SK-N-SH (cell line): ENCODE measurements around the gene SHROOM2.

Experiments
- EZH2phosphoT487 ChIP-seq: fragments of 200-600 bp; sonication (generic); IDR thresholded peaks from 2 replicates; pipeline ENCODE4 v1.6.1; 2017; ENCODE audit warnings: low read depth, mixed run types, mild to moderate bottlenecking, antibody characterized with exemption, moderate library complexity, borderline replicate concordance
- MXI1 ChIP-seq: IDR thresholded peaks from 2 replicates; pipeline ENCODE4 v1.6.1; 2012; ENCODE audit warnings: mild to moderate bottlenecking, low read depth, low read length, improper control_type of control experiment
- NRF1 ChIP-seq: IDR thresholded peaks from 2 replicates; pipeline ENCODE4 v1.6.1; 2012; ENCODE audit warnings: low read depth, mild to moderate bottlenecking, low read length
- RAD21 ChIP-seq: IDR thresholded peaks from 2 replicates; pipeline ENCODE4 v1.6.1; 2012; ENCODE audit warnings: mild to moderate bottlenecking, low read length
- SIN3A ChIP-seq: IDR thresholded peaks from 2 replicates; pipeline ENCODE4 v1.6.1; 2012; ENCODE audit warnings: low read depth, mild to moderate bottlenecking, low read length, moderate library complexity, borderline replicate concordance
- SMC3 ChIP-seq: IDR thresholded peaks from 2 replicates; pipeline ENCODE4 v1.6.1; 2012; ENCODE audit warnings: low read depth, low read length, improper control_type of control experiment
- TAF1 ChIP-seq: IDR thresholded peaks from 2 replicates; pipeline ENCODE4 v1.6.1; 2012; ENCODE audit warnings: low read depth, mild to moderate bottlenecking, low read length, moderate library complexity, borderline replicate concordance
- TEAD4 ChIP-seq: IDR thresholded peaks from 2 replicates; pipeline ENCODE4 v1.4.0; 2012; ENCODE audit warnings: mild to moderate bottlenecking, borderline replicate concordance; ENCODE audit not compliant: insufficient read depth
- YY1 ChIP-seq: IDR thresholded peaks from 2 replicates; pipeline ENCODE4 v1.4.0; 2012; ENCODE audit warnings: low read depth, mild to moderate bottlenecking
- TF ChIP-seq, protein P1 (sequence below): fragments of 150-350 bp; IDR thresholded peaks from 2 replicates; pipeline ENCODE4 v1.6.1; 2017; ENCODE audit warnings: antibody characterized with exemption, low read length, low read depth, borderline replicate concordance
- TF ChIP-seq, protein P2 (sequence below): IDR thresholded peaks from 2 replicates; pipeline ENCODE4; 2012
- TF ChIP-seq, protein P3 (sequence below): IDR thresholded peaks from 2 replicates; pipeline ENCODE4 v1.4.0; 2012; ENCODE audit warnings: low read depth, borderline replicate concordance
- TF ChIP-seq, protein P4 (sequence below): fragments of 200-600 bp; sonication (generic); IDR thresholded peaks from 2 replicates; pipeline ENCODE4 v1.6.1; 2017; ENCODE audit warnings: antibody characterized with exemption, mild to moderate bottlenecking, moderate library complexity
- TF ChIP-seq, protein P5 (sequence below): IDR thresholded peaks from 2 replicates; pipeline ENCODE4 v1.4.0; 2012; ENCODE audit warnings: low read depth, borderline replicate concordance

DNA sequence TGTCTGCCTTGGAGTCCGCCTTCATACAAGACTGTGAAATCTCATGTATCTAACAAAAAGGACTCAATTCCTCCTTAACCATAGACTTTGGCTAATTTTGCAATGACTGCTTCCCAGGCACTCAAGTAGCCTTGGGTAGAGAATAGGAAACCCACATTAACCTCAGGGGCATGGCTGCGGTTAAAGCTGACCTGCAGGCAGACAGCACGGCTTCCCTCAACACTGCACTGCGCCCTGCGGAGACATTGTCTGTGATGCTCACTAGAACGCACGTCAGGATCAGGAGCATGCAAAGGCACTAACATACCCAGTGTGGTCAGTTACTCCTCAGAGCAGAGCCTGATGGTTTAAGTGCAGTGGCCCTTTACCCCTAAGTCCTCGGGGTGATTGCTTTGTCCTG lies 10.3 kb upstream of the SHROOM2 start:
- TF ChIP-seq, protein P1, sequence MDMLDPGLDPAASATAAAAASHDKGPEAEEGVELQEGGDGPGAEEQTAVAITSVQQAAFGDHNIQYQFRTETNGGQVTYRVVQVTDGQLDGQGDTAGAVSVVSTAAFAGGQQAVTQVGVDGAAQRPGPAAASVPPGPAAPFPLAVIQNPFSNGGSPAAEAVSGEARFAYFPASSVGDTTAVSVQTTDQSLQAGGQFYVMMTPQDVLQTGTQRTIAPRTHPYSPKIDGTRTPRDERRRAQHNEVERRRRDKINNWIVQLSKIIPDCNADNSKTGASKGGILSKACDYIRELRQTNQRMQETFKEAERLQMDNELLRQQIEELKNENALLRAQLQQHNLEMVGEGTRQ = no peak
- TF ChIP-seq, protein P2, sequence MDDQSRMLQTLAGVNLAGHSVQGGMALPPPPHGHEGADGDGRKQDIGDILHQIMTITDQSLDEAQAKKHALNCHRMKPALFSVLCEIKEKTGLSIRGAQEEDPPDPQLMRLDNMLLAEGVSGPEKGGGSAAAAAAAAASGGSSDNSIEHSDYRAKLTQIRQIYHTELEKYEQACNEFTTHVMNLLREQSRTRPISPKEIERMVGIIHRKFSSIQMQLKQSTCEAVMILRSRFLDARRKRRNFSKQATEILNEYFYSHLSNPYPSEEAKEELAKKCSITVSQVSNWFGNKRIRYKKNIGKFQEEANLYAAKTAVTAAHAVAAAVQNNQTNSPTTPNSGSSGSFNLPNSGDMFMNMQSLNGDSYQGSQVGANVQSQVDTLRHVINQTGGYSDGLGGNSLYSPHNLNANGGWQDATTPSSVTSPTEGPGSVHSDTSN = no peak
- TF ChIP-seq SMC3 (no peak), MXI1 (no peak), NRF1 (no peak), RAD21 (no peak), SIN3A (no peak), EZH2phosphoT487 (no peak), TEAD4 (no peak), TAF1 (no peak), YY1 (no peak)
- TF ChIP-seq, protein P3, sequence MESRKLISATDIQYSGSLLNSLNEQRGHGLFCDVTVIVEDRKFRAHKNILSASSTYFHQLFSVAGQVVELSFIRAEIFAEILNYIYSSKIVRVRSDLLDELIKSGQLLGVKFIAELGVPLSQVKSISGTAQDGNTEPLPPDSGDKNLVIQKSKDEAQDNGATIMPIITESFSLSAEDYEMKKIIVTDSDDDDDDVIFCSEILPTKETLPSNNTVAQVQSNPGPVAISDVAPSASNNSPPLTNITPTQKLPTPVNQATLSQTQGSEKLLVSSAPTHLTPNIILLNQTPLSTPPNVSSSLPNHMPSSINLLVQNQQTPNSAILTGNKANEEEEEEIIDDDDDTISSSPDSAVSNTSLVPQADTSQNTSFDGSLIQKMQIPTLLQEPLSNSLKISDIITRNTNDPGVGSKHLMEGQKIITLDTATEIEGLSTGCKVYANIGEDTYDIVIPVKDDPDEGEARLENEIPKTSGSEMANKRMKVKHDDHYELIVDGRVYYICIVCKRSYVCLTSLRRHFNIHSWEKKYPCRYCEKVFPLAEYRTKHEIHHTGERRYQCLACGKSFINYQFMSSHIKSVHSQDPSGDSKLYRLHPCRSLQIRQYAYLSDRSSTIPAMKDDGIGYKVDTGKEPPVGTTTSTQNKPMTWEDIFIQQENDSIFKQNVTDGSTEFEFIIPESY = no peak
- TF ChIP-seq, protein P4, sequence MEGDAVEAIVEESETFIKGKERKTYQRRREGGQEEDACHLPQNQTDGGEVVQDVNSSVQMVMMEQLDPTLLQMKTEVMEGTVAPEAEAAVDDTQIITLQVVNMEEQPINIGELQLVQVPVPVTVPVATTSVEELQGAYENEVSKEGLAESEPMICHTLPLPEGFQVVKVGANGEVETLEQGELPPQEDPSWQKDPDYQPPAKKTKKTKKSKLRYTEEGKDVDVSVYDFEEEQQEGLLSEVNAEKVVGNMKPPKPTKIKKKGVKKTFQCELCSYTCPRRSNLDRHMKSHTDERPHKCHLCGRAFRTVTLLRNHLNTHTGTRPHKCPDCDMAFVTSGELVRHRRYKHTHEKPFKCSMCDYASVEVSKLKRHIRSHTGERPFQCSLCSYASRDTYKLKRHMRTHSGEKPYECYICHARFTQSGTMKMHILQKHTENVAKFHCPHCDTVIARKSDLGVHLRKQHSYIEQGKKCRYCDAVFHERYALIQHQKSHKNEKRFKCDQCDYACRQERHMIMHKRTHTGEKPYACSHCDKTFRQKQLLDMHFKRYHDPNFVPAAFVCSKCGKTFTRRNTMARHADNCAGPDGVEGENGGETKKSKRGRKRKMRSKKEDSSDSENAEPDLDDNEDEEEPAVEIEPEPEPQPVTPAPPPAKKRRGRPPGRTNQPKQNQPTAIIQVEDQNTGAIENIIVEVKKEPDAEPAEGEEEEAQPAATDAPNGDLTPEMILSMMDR = no peak
- TF ChIP-seq, protein P5, sequence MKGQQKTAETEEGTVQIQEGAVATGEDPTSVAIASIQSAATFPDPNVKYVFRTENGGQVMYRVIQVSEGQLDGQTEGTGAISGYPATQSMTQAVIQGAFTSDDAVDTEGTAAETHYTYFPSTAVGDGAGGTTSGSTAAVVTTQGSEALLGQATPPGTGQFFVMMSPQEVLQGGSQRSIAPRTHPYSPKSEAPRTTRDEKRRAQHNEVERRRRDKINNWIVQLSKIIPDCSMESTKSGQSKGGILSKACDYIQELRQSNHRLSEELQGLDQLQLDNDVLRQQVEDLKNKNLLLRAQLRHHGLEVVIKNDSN = no peak
